Urinary bladder (tissue), 4 donors: ENCODE data around the gene COLEC12. TPM values are rescaled to one million over a fixed set of nuclear protein-coding genes. Genes with fewer than 3 reads are reported as not detected.
"Not testable (repeated sequence)": the region's sequence is repeated elsewhere in the genome, so short reads cannot be mapped to it uniquely, and the experiment has no call there.

ENCODE experiments used
- DNase-seq: peaks from one replicate; pipeline ENCODE4 v3.0.0-alpha.2; 2015; ENCODE audit errors: extremely low spot score
- H3K27ac ChIP-seq: one replicate; pipeline ENCODE4 v1.5.1; 2013; ENCODE audit warnings: low read depth, mild to moderate bottlenecking, moderate library complexity
- H3K36me3 ChIP-seq: one replicate; pipeline ENCODE4 v1.6.1; 2013; ENCODE audit warnings: mild to moderate bottlenecking, moderate library complexity; ENCODE audit not compliant: insufficient read depth
- H3K4me1 ChIP-seq: one replicate; pipeline ENCODE4 v1.6.1; 2013; ENCODE audit warnings: mild to moderate bottlenecking, moderate library complexity; ENCODE audit not compliant: insufficient read depth
- H3K4me3 ChIP-seq: one replicate; pipeline ENCODE4 v1.5.1; 2013; ENCODE audit warnings: low read depth, low read length
- WGBS: extraction: QIAGEN DNeasy Blood & Tissue Kit; methylation state at CpG from one replicate; pipeline ENCODE4 v1.1.7; 2013; 5-methylcytosine and 5-hydroxymethylcytosine counted together
- polyA plus RNA-seq: library from polyadenylated mRNA; stranded (reverse); fragments of 200-250 nt; gene quantifications from one replicate; pipeline ENCODE4 v1.2.3, GENCODE V29; 2013
- total RNA-seq: library from RNA; depleted of rRNA; stranded (reverse); fragments of >200 nt; gene quantifications from one replicate; pipeline ENCODE4 v1.2.3, GENCODE V29; 2014
- donor health status: healthy with polysubstance abuse.
- donor health status: healthy.

The COLEC12 gene
- total and polyA plus RNA-seq, 2 donors: 31.9 to 92.7 TPM

DNA sequence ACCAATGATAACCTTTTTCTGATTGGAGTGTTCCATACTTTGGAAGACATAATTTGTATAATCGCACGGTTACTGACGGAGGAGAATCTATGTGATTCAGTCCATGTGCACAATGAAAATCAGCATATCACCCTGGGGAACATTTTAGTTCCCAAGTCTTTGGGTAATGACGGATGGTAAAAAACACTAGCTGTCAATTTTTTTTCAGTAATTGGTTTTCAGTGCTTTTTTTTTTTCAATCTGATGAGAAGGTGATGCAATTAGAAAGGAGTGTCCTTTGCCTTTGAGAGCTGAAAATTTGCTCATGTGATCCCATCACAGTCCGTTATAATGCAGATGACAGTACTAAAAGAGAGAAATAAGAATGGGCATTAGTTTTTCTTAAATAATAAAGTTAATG lies 180.8 kb downstream of the COLEC12 start:
- no peak overlapping the region for H3K4me3 ChIP-seq
- 88% methylated on average over 5 of the region's 5 CpGs for WGBS
- H3K36me3 ChIP-seq: no peaks in the 10 kb centered on the region
- DNase-seq: no peak
- no peaks in the 10 kb centered on the region for H3K4me1 ChIP-seq
- no peak overlapping the region for H3K27ac ChIP-seq

DNA sequence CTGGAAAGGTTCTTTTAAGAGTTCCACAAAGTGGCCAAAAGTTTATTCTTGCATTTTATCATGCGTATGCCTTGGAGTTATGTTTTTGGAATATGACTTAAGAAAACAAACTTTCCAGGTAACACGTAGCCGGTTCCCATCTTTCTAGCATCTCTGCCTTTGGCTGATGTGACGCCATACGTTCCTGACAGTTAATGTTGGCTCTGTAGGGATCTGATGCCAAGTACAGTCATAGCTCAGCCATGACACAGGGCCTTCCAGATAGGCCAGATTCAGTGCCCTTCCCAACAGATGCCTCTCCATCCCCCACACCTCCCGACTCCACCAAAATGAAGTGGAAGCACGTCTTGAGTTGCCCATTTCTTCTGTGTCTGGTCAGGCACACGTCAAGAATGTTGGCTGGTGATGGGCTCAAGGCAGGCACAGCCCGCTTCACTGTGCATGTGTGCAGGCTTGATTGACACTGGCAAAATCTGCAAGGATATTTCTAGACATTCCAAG lies 181.7 kb downstream of the COLEC12 start:
- Histone ChIP-seq H3K27ac (no peak overlapping the region), H3K4me3 (no peak overlapping the region), H3K4me1 (no peaks in the 10 kb centered on the region), H3K36me3 (no peaks in the 10 kb centered on the region)
- WGBS: 87% methylated on average over 9 of the region's 9 CpGs
- no peak for DNase-seq

DNA sequence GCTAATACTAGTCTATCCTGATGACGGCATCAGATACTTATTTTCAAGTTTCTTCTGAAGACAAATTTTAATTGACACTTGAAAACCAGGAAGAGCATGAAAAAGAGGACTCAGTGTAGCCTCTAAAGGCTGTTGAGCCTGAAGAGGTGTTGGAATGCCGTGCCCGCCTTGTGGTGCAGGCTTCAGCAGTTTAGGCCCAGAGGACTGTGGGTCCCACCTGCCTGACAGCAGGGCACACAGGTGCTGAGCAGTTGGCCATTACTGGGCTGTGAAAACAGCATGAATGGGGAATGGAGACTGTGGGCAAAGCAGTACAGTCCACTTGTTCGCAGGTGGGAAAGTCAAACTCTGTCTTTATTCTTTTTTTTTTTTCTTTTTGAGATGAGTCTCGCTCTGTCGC lies 182.9 kb downstream of the COLEC12 start:
- DNase-seq: no peak
- WGBS: 93% methylated on average over 5 of the region's 6 CpGs
- H3K27ac ChIP-seq: no peak overlapping the region
- H3K36me3 ChIP-seq: no peaks in the 10 kb centered on the region
- no peaks in the 10 kb centered on the region for H3K4me1 ChIP-seq
- H3K4me3 ChIP-seq: no peak overlapping the region

GRCh38 chr18:316393-316792 lies 184.1 kb downstream of the COLEC12 start:
- no peak overlapping the region for H3K4me3 ChIP-seq
- DNase-seq: no peak
- H3K36me3 ChIP-seq: no peaks in the 10 kb centered on the region
- WGBS: 68% methylated on average over 8 of the region's 8 CpGs
- no peaks in the 10 kb centered on the region for H3K4me1 ChIP-seq
- H3K27ac ChIP-seq: no peak overlapping the region

DNA sequence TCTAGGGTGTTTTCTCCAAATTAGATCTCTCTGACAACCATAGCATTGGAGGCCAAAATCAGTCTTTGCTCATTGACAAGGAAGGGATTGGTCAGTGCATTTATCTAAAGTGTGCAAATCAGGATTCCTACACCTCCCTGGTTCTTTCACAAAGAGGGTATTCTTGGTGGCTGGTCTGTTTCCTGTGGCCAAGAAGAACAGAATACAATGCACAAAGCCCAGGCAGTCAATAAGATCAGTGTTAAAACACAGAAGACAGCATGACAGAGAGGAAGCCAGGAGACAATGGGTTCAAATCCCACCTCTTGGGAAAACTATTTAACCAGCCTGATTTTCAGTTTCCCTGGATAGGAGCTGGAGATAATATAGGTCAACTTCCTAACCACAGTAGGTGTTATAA lies 186.6 kb downstream of the COLEC12 start:
- Histone ChIP-seq H3K36me3 (no peaks in the 10 kb centered on the region), H3K4me1 (no peaks in the 10 kb centered on the region), H3K4me3 (no peak overlapping the region), H3K27ac (no peak overlapping the region)
- DNase-seq: no peak

DNA sequence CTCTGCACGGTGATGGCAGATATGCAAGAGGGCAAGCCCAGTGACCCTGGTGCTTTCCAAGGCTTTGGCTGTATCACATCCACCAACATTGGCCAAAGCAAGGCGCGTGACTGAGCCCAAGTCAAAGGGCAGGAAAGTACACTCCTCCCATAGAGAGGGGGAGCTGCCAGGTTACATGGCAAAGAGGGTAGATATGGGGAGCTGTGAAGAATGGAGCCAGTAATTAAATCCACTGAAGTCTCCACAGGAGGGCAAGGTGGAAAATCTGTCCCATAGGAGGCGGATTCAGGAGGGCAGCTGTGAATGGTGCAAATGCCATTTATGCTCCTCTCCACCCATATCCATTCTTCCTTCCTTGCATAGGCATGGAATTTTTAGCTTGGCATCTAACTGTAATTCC lies 188.1 kb downstream of the COLEC12 start:
- DNase-seq: no peak
- 72% methylated on average over 4 of the region's 4 CpGs for WGBS
- no peak overlapping the region for H3K4me3 ChIP-seq
- H3K4me1 ChIP-seq: no peaks in the 10 kb centered on the region
- H3K36me3 ChIP-seq: no peaks in the 10 kb centered on the region
- no peak overlapping the region for H3K27ac ChIP-seq

DNA sequence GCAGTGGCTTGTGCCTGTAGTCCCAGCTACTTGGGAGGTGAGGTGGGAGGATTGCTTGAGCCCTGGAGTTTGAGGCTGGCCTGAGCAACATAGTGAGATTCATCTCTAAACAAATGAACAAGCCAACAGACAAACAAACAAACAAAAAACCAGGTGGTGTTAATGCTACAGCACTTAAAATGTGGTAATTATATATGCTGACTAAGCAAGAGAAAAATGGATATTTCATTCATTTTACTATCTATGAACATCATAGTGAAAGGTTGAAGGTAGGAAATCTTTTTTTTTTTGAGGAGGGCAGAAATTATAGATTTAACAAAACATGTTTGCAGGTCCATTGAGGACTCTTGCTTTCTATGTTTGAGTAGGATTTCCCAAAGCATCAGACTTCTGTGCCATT lies 190.5 kb downstream of the COLEC12 start:
- Histone ChIP-seq H3K27ac (no peak overlapping the region), H3K36me3 (no peaks in the 10 kb centered on the region), H3K4me3 (no peak overlapping the region), H3K4me1 (no peaks in the 10 kb centered on the region)
- no peak for DNase-seq

GRCh38 chr18:308086-308485 lies 192.4 kb downstream of the COLEC12 start:
- not testable (repeated sequence) for H3K4me3 ChIP-seq, DNase-seq, H3K4me1 ChIP-seq, H3K27ac ChIP-seq, H3K36me3 ChIP-seq
- 89% methylated on average over 4 of the region's 4 CpGs for WGBS

GRCh38 chr18:306608-307255 lies 193.8 kb downstream of the COLEC12 start:
- Histone ChIP-seq H3K4me1 (no peaks in the 10 kb centered on the region), H3K4me3 (no peak overlapping the region), H3K27ac (no peak overlapping the region), H3K36me3 (no peaks in the 10 kb centered on the region)
- 85% methylated on average over 7 of the region's 7 CpGs for WGBS
- no peak for DNase-seq

- no peak for DNase-seq
Measured at GRCh38 chr18:305003-305501, 195.4 kb downstream of the COLEC12 start.

GRCh38 chr18:303607-304006 lies 196.9 kb downstream of the COLEC12 start:
- DNase-seq: no peak
- no peaks in the 10 kb centered on the region for H3K4me1 ChIP-seq
- no peak overlapping the region for H3K4me3 ChIP-seq
- 83% methylated on average over 2 of the region's 2 CpGs for WGBS
- H3K27ac ChIP-seq: no peak overlapping the region
- H3K36me3 ChIP-seq: no peaks in the 10 kb centered on the region

More at GRCh38 chr18:305003-305501, 195.4 kb downstream of the COLEC12 start:
- WGBS: 78% methylated on average over 6 of the region's 6 CpGs
- Histone ChIP-seq H3K27ac (no peak overlapping the region), H3K4me3 (no peak overlapping the region), H3K36me3 (no peaks in the 10 kb centered on the region), H3K4me1 (no peaks in the 10 kb centered on the region)

GRCh38 chr18:303011-303410 lies 197.5 kb downstream of the COLEC12 start:
- 97% methylated on average over 1 of the region's 1 CpG for WGBS
- no peaks in the 10 kb centered on the region for H3K4me1 ChIP-seq
- DNase-seq: no peak
- H3K36me3 ChIP-seq: no peaks in the 10 kb centered on the region
- H3K4me3 ChIP-seq: no peak overlapping the region
- H3K27ac ChIP-seq: no peak overlapping the region

- Histone ChIP-seq H3K4me3 (no peak overlapping the region), H3K27ac (no peak overlapping the region), H3K36me3 (no peaks in the 10 kb centered on the region), H3K4me1 (no peaks in the 10 kb centered on the region)
- 86% methylated on average over 7 of the region's 7 CpGs for WGBS
- no peak for DNase-seq
Measured at GRCh38 chr18:302097-302496, 198.4 kb downstream of the COLEC12 start.

GRCh38 chr18:297936-298335 lies 202.6 kb downstream of the COLEC12 start:
- 90% methylated on average over 2 of the region's 2 CpGs for WGBS

More at GRCh38 chr18:297936-298335, 202.6 kb downstream of the COLEC12 start:
- no peaks in the 10 kb centered on the region for H3K36me3 ChIP-seq
- DNase-seq: no peak
- no peak overlapping the region for H3K27ac ChIP-seq
- H3K4me3 ChIP-seq: no peak overlapping the region
- H3K4me1 ChIP-seq: no peaks in the 10 kb centered on the region
